HG02870 (cell line): Measurements from ENCODE around the gene CRK.

ENCODE experiments used
- ATAC-seq: cut with Tn5 transposase; IDR thresholded peaks from one replicate; pipeline ENCODE4 v1.9.1; 2021; ENCODE audit warnings: mild to moderate bottlenecking, moderate library complexity; ENCODE audit not compliant: unreplicated experiment

The CRK gene

GRCh38 chr17:1486802-1487695 lies 31.0 kb upstream of the CRK start:
- ATAC-seq = no peak

- ATAC-seq = no peak
Observed at GRCh38 chr17:1485423-1486376, 29.7 kb upstream of the CRK start.

GRCh38 chr17:1484676-1485422 lies 28.8 kb upstream of the CRK start:
- ATAC-seq = peak; percentile 37

- ATAC-seq = no peak
Observed at GRCh38 chr17:1484060-1484535, 28.1 kb upstream of the CRK start.

- ATAC-seq = no peak
Observed at GRCh38 chr17:1482680-1483079, 26.6 kb upstream of the CRK start.

GRCh38 chr17:1481736-1482135 lies 25.7 kb upstream of the CRK start:
- ATAC-seq = no peak

GRCh38 chr17:1480747-1481465 lies 24.9 kb upstream of the CRK start:
- no peak for ATAC-seq

- ATAC-seq = no peak
Observed at GRCh38 chr17:1478418-1478817, 22.4 kb upstream of the CRK start.

- ATAC-seq = no peak
Observed at GRCh38 chr17:1475321-1475854, 19.4 kb upstream of the CRK start.

GRCh38 chr17:1474402-1475189 lies 18.6 kb upstream of the CRK start:
- peak; percentile 48 for ATAC-seq

GRCh38 chr17:1473841-1474240 lies 17.8 kb upstream of the CRK start:
- ATAC-seq = no peak

GRCh38 chr17:1473170-1473569 lies 17.1 kb upstream of the CRK start:
- ATAC-seq = no peak

GRCh38 chr17:1471911-1472821 lies 16.1 kb upstream of the CRK start:
- ATAC-seq = no peak

- ATAC-seq = no peak
Observed at GRCh38 chr17:1471490-1471889, 15.5 kb upstream of the CRK start.

- no peak for ATAC-seq
Observed at GRCh38 chr17:1470755-1471462, 14.9 kb upstream of the CRK start.

GRCh38 chr17:1470071-1470754 lies 14.2 kb upstream of the CRK start:
- ATAC-seq = no peak
